Right atrium auricular region (tissue), 2 donors: ENCODE measurements around the gene FRMPD4. TPM values are rescaled to one million over a fixed set of nuclear protein-coding genes. Genes with fewer than 3 reads are reported as not detected.

Experiments
- DNase-seq: peaks from one replicate; pipeline ENCODE4 v3.0.0-alpha.2; 2019; ENCODE audit warnings: low spot score
- H3K27ac ChIP-seq, 2 donors: fragments of 200-600 bp; sonication (generic); 1 replicate in 1 of 2; 2 replicates in 1 of 2; pipeline ENCODE4 v1.5.1; 2016 to 2019
- H3K27me3 ChIP-seq, 2 donors: fragments of 200-600 bp; sonication (generic); one replicate each; pipeline versions ENCODE4 v1.5.1 to v1.6.0; 2017 to 2019
- H3K36me3 ChIP-seq: fragments of 200-600 bp; sonication (generic); one replicate; pipeline ENCODE4 v1.5.1; 2016
- H3K4me1 ChIP-seq, 2 donors: fragments of 200-600 bp; sonication (generic); one replicate each; pipeline versions ENCODE4 v1.5.1 to v1.6.0; 2017 to 2019
- H3K4me3 ChIP-seq, 2 donors: fragments of 200-600 bp; sonication (generic); 1 replicate in 1 of 2; 2 replicates in 1 of 2; pipeline ENCODE4 v1.5.1; 2017 to 2019; ENCODE audit warnings: mild to moderate bottlenecking in 1 of 2, moderate library complexity in 1 of 2
- H3K9me3 ChIP-seq, 2 donors: fragments of 200-600 bp; sonication (generic); one replicate each; pipeline ENCODE4 v1.5.1; 2019
- total RNA-seq, 2 donors: library from RNA; depleted of rRNA; stranded (reverse); fragments of >200 nt; gene quantifications; one replicate each; pipeline ENCODE4 v1.1.0, GENCODE V29; 2016
- TF ChIP-seq, protein P1 (sequence below), 2 donors: fragments of 200-600 bp; sonication (generic); IDR thresholded peaks; one replicate each; pipeline ENCODE4 v1.5.1; 2019; ENCODE audit warnings: antibody characterized with exemption in 2 of 2

FRMPD4 gene
- total RNA-seq, 2 donors from 2014 or later: 1.2 to 1.3 TPM

- H3K27me3 ChIP-seq: no peaks in the 10 kb centered on the region
- H3K4me1 ChIP-seq: no peaks in the 10 kb centered on the region
- TF ChIP-seq, protein P1, sequence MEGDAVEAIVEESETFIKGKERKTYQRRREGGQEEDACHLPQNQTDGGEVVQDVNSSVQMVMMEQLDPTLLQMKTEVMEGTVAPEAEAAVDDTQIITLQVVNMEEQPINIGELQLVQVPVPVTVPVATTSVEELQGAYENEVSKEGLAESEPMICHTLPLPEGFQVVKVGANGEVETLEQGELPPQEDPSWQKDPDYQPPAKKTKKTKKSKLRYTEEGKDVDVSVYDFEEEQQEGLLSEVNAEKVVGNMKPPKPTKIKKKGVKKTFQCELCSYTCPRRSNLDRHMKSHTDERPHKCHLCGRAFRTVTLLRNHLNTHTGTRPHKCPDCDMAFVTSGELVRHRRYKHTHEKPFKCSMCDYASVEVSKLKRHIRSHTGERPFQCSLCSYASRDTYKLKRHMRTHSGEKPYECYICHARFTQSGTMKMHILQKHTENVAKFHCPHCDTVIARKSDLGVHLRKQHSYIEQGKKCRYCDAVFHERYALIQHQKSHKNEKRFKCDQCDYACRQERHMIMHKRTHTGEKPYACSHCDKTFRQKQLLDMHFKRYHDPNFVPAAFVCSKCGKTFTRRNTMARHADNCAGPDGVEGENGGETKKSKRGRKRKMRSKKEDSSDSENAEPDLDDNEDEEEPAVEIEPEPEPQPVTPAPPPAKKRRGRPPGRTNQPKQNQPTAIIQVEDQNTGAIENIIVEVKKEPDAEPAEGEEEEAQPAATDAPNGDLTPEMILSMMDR (IDR thresholded peaks at IDR 0.05): no peak
- H3K9me3 ChIP-seq: no peaks in the 10 kb centered on the region
- no peak overlapping the region for H3K27ac ChIP-seq
- DNase-seq: no peak
- H3K4me3 ChIP-seq: no peak overlapping the region
- H3K36me3 ChIP-seq: no peaks in the 10 kb centered on the region
These were observed 85.4 kb downstream of the FRMPD4 start for GRCh38 chrX:12223650-12224049.

GRCh38 chrX:12225107-12225506 lies 86.8 kb downstream of the FRMPD4 start:
- no peak overlapping the region for H3K4me3 ChIP-seq
- no peak for DNase-seq
- no peaks in the 10 kb centered on the region for H3K4me1 ChIP-seq

GRCh38 chrX:12227412-12228041 lies 89.3 kb downstream of the FRMPD4 start:
- Histone ChIP-seq H3K27ac (no peak overlapping the region), H3K36me3 (no peaks in the 10 kb centered on the region), H3K27me3 (no peaks in the 10 kb centered on the region), H3K4me1 (no peaks in the 10 kb centered on the region), H3K9me3 (no peaks in the 10 kb centered on the region), H3K4me3 (no peak overlapping the region)
- no peak for DNase-seq
- TF ChIP-seq, protein P1 (IDR thresholded peaks at IDR 0.05): no peak

More at GRCh38 chrX:12225107-12225506, 86.8 kb downstream of the FRMPD4 start:
- H3K9me3 ChIP-seq: no peaks in the 10 kb centered on the region
- H3K36me3 ChIP-seq: no peaks in the 10 kb centered on the region
- no peak overlapping the region for H3K27ac ChIP-seq
- H3K27me3 ChIP-seq: no peaks in the 10 kb centered on the region
- TF ChIP-seq, protein P1 (IDR thresholded peaks at IDR 0.05): no peak

GRCh38 chrX:12228862-12229261 lies 90.6 kb downstream of the FRMPD4 start:
- Histone ChIP-seq H3K9me3 (no peaks in the 10 kb centered on the region), H3K4me1 (no peaks in the 10 kb centered on the region), H3K27ac (no peak overlapping the region), H3K4me3 (no peak overlapping the region), H3K27me3 (no peaks in the 10 kb centered on the region), H3K36me3 (no peaks in the 10 kb centered on the region)
- TF ChIP-seq, protein P1 (IDR thresholded peaks at IDR 0.05): no peak
- DNase-seq: no peak

DNA sequence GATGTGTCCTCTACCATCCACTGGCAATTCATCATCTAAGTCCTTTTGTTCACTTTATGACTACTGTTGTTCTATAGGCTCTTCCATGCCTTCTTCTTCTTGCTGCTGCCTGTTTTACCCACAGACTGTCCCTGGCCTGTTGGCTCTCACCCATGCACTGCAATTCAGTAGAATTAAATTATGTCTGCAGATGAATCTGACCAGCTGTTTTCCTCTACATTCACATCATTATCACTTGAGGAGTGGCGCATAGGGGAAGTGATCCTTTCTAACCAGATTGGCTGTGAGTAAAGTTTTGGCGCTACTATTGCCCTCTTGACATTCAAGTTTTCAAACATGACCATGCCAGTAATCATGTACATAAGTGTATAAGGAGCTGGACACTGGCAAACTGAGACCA lies 91.7 kb downstream of the FRMPD4 start:
- TF ChIP-seq, protein P1 (IDR thresholded peaks at IDR 0.05): no peak
- Histone ChIP-seq H3K4me1 (no peaks in the 10 kb centered on the region), H3K4me3 (no peak overlapping the region), H3K9me3 (no peaks in the 10 kb centered on the region), H3K36me3 (no peaks in the 10 kb centered on the region), H3K27me3 (no peaks in the 10 kb centered on the region), H3K27ac (no peak overlapping the region)
- no peak for DNase-seq
